ENCODE measurements around the gene CHCHD2. TPM values are rescaled to one million over a fixed set of nuclear protein-coding genes. Genes with fewer than 3 reads are reported as not detected.
"Not testable (repeated sequence)": the region's sequence is repeated elsewhere in the genome, so short reads cannot be mapped to it uniquely, and the experiment has no call there.

The CHCHD2 gene
- total RNA-seq (2014; rRNA removed; shearing (Covaris generic)) (381 and 517 TPM in 2 replicates), total RNA-seq (2022) (478 and 522 TPM in 2 replicates), Bru-seq, nascent RNA (percentile 97 among the genes with signal in this experiment), BruChase-seq, experiment 1, labeled RNA remaining after a 6-hour chase (percentile 98 among the genes with signal in this experiment), BruChase-seq, experiment 2, labeled RNA remaining after a 2-hour chase (percentile 93 among the genes with signal in this experiment)
- long read RNA-seq, transcript CHCHD2-201 (4 exons, 901 nt), result major isoform, 487 of 523 reads
- long read RNA-seq, partial matches to known transcripts, result 29 of 523 reads
- long read RNA-seq, other reads (novel, unspliced or antisense), result 5 of 523 reads

DNA sequence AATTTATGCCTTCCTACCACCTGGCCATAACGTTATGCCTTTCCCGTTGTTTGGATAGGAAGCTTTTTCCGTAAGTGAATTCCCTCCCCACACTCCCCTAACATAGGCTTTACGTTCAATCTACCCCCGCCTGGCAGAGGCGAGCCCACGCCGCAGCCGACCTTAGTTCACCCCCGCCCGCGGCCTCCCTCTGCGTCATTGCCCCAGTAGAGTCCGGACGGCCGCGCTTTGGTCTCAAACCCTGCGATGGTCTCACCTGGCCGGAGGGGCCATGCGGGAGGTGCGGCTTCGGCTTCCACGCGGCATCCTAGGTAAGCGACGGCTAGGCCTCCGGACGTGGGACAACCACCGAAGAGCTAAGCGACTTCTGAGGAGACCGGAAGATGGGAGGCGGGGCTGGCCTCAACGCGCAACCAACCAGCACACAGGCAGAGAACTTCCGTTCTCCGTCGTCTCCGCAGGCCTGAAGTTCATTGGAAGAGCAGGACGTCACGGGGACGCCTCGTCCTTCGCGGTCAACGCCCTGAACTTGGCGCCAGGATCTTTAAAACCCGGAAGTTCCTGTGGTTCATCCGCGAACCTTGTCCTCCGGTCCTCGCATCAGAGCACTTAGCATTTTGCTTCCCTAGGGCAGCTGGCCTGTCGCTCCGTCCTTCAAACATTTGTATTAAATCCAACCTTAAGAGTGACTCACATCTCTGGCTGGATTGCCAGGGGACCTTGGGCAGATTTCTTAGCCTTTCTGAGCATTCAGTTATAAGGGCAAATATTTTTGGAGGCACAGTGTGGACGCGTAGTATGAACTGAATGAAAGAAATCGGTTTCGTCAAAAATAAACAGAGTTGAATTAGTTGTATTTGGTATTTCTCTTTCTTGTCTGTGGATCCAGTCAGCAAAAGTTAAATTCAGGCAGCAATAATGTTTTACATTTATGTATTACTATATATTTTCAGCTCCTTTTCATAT lies at the start of gene CHCHD2:
Gene CHCHD2, minus strand, starts transcription at position 369 of the 966 bp plus-strand sequence. Its CDS starts 63 bp downstream, at position 306.
- CTCF ChIA-PET (ENCODE audit: unreplicated experiment), result no interaction called here

GRCh38 chr7:56131062-56131461 lies 24.8 kb upstream of the CHCHD2 start:
- BruUV-seq (replicated peaks); H3K9me2 ChIP-seq (ENCODE audit: insufficient read depth, low read length); H3K36me3 ChIP-seq (ENCODE audit: insufficient read depth, low read length); H3K4me2 ChIP-seq (ENCODE audit: low read length); H4K20me1 ChIP-seq (ENCODE audit: insufficient read depth, low read length); H2AFZ ChIP-seq (ENCODE audit: low read length); H3K79me2 ChIP-seq (ENCODE audit: insufficient read depth, low read depth, low read length); POLR2A ChIA-PET; H3K27ac ChIP-seq (ENCODE audit: low read depth, low read length, poor library complexity, severe bottlenecking); DNase-seq (ENCODE audit: low spot score); intact Hi-C loops (cut with micrococcal nuclease; ENCODE audit: unreplicated experiment); H3K4me1 ChIP-seq (ENCODE audit: insufficient read depth, low read length, poor library complexity, severe bottlenecking); H3K9me3 ChIP-seq (ENCODE audit: low read length); CTCF ChIA-PET (ENCODE audit: unreplicated experiment); H3K4me3 ChIP-seq (ENCODE audit: low read depth, low read length, poor library complexity, severe bottlenecking): not testable (repeated sequence)

More for the DNA sequence above, at the start of gene CHCHD2:
- H3K27ac ChIP-seq (ENCODE audit: low read depth, low read length, poor library complexity, severe bottlenecking), result peak within 1 kb of the TSS; percentile 54
- H3K4me3 ChIP-seq (ENCODE audit: low read depth, low read length, poor library complexity, severe bottlenecking), result peak within 1 kb of the TSS; percentile 81
- peak within 1 kb of the TSS; percentile 88 for H2AFZ ChIP-seq (ENCODE audit: low read length)
- peaks cover 35% of the 10 kb centered on the region for H3K4me1 ChIP-seq (ENCODE audit: insufficient read depth, low read length, poor library complexity, severe bottlenecking)
- H3K36me3 ChIP-seq (ENCODE audit: insufficient read depth, low read length), result peaks cover 39% of the 10 kb centered on the region
- H3K4me2 ChIP-seq (ENCODE audit: low read length), result peak within 1 kb of the TSS; percentile 93
- no peak for TF ChIP-seq EZH2phosphoT487 (IDR thresholded peaks at IDR 0.05; ENCODE audit: borderline replicate concordance, low read depth, low read length)
- TF ChIP-seq, protein P1, sequence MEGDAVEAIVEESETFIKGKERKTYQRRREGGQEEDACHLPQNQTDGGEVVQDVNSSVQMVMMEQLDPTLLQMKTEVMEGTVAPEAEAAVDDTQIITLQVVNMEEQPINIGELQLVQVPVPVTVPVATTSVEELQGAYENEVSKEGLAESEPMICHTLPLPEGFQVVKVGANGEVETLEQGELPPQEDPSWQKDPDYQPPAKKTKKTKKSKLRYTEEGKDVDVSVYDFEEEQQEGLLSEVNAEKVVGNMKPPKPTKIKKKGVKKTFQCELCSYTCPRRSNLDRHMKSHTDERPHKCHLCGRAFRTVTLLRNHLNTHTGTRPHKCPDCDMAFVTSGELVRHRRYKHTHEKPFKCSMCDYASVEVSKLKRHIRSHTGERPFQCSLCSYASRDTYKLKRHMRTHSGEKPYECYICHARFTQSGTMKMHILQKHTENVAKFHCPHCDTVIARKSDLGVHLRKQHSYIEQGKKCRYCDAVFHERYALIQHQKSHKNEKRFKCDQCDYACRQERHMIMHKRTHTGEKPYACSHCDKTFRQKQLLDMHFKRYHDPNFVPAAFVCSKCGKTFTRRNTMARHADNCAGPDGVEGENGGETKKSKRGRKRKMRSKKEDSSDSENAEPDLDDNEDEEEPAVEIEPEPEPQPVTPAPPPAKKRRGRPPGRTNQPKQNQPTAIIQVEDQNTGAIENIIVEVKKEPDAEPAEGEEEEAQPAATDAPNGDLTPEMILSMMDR (conservative IDR thresholded peaks at IDR 0.05; ENCODE audit: low read length), result no peak
- peaks cover 19% of the 10 kb centered on the region for H4K20me1 ChIP-seq (ENCODE audit: insufficient read depth, low read length)
- H3K9me2 ChIP-seq (ENCODE audit: insufficient read depth, low read length), result no peaks in the 10 kb centered on the region; the same call in 1 of the 2 replicates
- POLR2A ChIA-PET, result interaction anchor here (0.7 to 1.5 kb wide), 8 partner anchors 9 to 141 kb away, joined by 3 to 11 read pairs (median 4); partner anchors contain the start of genes CCT6A, PSPH and SUMF2
- intact Hi-C loops (cut with micrococcal nuclease; ENCODE audit: unreplicated experiment), result loop anchor here (2.0 kb wide), 1 partner anchor 56 kb away; the partner anchor contains the start of genes CCT6A and PSPH
- TSS peak; percentile 100 for BruUV-seq (replicated peaks)
- H3K79me2 ChIP-seq (ENCODE audit: insufficient read depth, low read depth, low read length), result peaks cover 38% of the 10 kb centered on the region
- peak; percentile 99 for DNase-seq (ENCODE audit: low spot score)
- 0 out of 2 replicates have a peak, but pooled peaks cover 5% of the 10 kb centered on the region for H3K9me3 ChIP-seq (ENCODE audit: low read length)

DNA sequence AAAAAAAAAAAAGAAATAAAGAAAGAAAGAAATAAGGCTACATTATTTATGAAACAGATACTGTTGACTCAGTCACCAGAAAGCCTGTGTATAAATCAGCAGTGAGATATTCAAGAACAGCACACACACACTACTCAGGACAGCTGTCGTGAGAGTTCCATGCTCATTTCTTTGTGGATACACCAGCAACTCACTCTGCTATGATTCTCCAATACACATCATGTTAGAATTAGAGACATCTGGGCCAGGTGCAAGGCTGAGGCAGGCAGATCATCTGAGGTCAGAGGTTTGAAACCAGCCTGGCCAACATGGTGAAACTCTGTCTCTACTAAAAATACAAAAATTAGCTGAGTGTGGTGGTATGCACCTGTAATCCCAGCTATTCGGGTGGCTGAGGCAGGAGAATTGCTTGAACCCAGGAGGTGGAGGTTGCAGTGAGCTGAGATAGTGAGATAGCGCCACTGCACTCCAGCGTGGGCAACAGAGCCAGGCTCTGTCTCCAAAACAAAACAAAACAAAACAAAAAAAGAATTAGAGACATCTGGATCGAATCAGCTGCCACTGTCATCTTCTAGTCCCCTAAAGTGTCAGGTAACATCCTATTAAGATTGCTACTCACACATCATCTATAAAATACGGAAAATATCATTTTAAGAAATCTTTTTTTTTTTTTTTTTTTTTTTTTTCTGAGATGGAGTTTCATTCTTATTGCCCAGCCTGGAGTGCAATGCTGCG lies 21.1 kb upstream of the CHCHD2 start:
- Histone ChIP-seq H3K9me2 (ENCODE audit: insufficient read depth, low read length) (no peaks in the 10 kb centered on the region), H3K4me3 (ENCODE audit: low read depth, low read length, poor library complexity, severe bottlenecking) (no peak overlapping the region), H2AFZ (ENCODE audit: low read length) (no peak overlapping the region), H3K36me3 (ENCODE audit: insufficient read depth, low read length) (no peaks in the 10 kb centered on the region), H3K79me2 (ENCODE audit: insufficient read depth, low read depth, low read length) (no peaks in the 10 kb centered on the region), H3K27ac (ENCODE audit: low read depth, low read length, poor library complexity, severe bottlenecking) (no peak overlapping the region), H3K9me3 (ENCODE audit: low read length) (no peaks in the 10 kb centered on the region), H4K20me1 (ENCODE audit: insufficient read depth, low read length) (no peaks in the 10 kb centered on the region), H3K4me2 (ENCODE audit: low read length) (no peak overlapping the region), H3K4me1 (ENCODE audit: insufficient read depth, low read length, poor library complexity, severe bottlenecking) (no peaks in the 10 kb centered on the region)
- DNase-seq (ENCODE audit: low spot score), result no peak
- intact Hi-C loops (cut with micrococcal nuclease; ENCODE audit: unreplicated experiment), result no loop called here
- no TSS peak for BruUV-seq (replicated peaks)
- ChIA-PET POLR2A (no interaction called here), CTCF (ENCODE audit: unreplicated experiment) (no interaction called here)
- TF ChIP-seq, protein P1 (conservative IDR thresholded peaks at IDR 0.05; ENCODE audit: low read length), result no peak
- TF ChIP-seq EZH2phosphoT487 (IDR thresholded peaks at IDR 0.05; ENCODE audit: borderline replicate concordance, low read depth, low read length), result no peak
